HPDE6-E6E7 (cell line): ENCODE results near the gene KCNE2.

ENCODE experiments used
- DNase-seq: peaks from one replicate; pipeline ENCODE4 v3.0.0; 2011; ENCODE audit warnings: missing footprints; ENCODE audit errors: extremely low spot score

KCNE2 gene

GRCh38 chr21:34363733-34364132, at the start of gene KCNE2:
Gene KCNE2, plus strand, starts transcription at chr21:34364006. Its CDS starts 6,473 bp downstream, at chr21:34370479.
- DNase-seq = no peak

- DNase-seq = no peak
Observed at GRCh38 chr21:34319585-34319984, 44.2 kb upstream of the KCNE2 start.

- DNase-seq = no peak
Observed at GRCh38 chr21:34320011-34320410, 43.8 kb upstream of the KCNE2 start.

- DNase-seq = no peak
Observed at GRCh38 chr21:34330055-34330454, 33.8 kb upstream of the KCNE2 start.

GRCh38 chr21:34331726-34332125, 32.1 kb upstream of the KCNE2 start:
- DNase-seq = no peak

GRCh38 chr21:34332347-34332746, 31.5 kb upstream of the KCNE2 start:
- DNase-seq = no peak

- no peak for DNase-seq
Observed at GRCh38 chr21:34333121-34333739, 30.6 kb upstream of the KCNE2 start.

- DNase-seq = no peak
Observed at GRCh38 chr21:34335316-34335715, 28.5 kb upstream of the KCNE2 start.

GRCh38 chr21:34336245-34336644, 27.6 kb upstream of the KCNE2 start:
- DNase-seq = no peak

GRCh38 chr21:34336756-34337391, 26.9 kb upstream of the KCNE2 start:
- no peak for DNase-seq

- DNase-seq = no peak
Observed at GRCh38 chr21:34337741-34338140, 26.1 kb upstream of the KCNE2 start.

GRCh38 chr21:34338226-34338625, 25.6 kb upstream of the KCNE2 start:
- no peak for DNase-seq

- no peak for DNase-seq
Observed at GRCh38 chr21:34340061-34340460, 23.7 kb upstream of the KCNE2 start.

- DNase-seq = no peak
Observed at GRCh38 chr21:34342476-34342875, 21.3 kb upstream of the KCNE2 start.

- no peak for DNase-seq
Observed at GRCh38 chr21:34343347-34343746, 20.5 kb upstream of the KCNE2 start.

GRCh38 chr21:34343838-34344381, 19.9 kb upstream of the KCNE2 start:
- no peak for DNase-seq

GRCh38 chr21:34344584-34344983, 19.2 kb upstream of the KCNE2 start:
- DNase-seq = no peak

- DNase-seq = no peak
Observed at GRCh38 chr21:34345091-34345871, 18.5 kb upstream of the KCNE2 start.

- no peak for DNase-seq
Observed at GRCh38 chr21:34345892-34346291, 17.9 kb upstream of the KCNE2 start.

- no peak for DNase-seq
Observed at GRCh38 chr21:34348890-34349519, 14.8 kb upstream of the KCNE2 start.

GRCh38 chr21:34351786-34352241, 12.0 kb upstream of the KCNE2 start:
- peak; percentile 25 for DNase-seq

- no peak for DNase-seq
Observed at GRCh38 chr21:34352556-34352955, 11.2 kb upstream of the KCNE2 start.
